ENCODE results near the gene OR13A1. TPM values are rescaled to one million over a fixed set of nuclear protein-coding genes. Genes with fewer than 3 reads are reported as not detected.
"Not testable (repeated sequence)": the region's sequence is repeated elsewhere in the genome, so short reads cannot be mapped to it uniquely, and the experiment has no call there.

The OR13A1 gene
- total RNA-seq, 1 donor from 2014 or later, result not detected

- H3K4me1 ChIP-seq, result no peaks in the 10 kb centered on the region
- no peaks in the 10 kb centered on the region for H3K36me3 ChIP-seq
- no peak for TF ChIP-seq CTCF (IDR thresholded peaks at IDR 0.05)
- no peak overlapping the region for H3K4me3 ChIP-seq
- intact Hi-C loops (cut with DNase I), result no loop called here
- no peaks in the 10 kb centered on the region for H3K27me3 ChIP-seq
- H3K27ac ChIP-seq, result no peak overlapping the region
- no peaks in the 10 kb centered on the region for H3K9me3 ChIP-seq
- no peak for DNase-seq (ENCODE audit: low spot score in 2 of 2)
These were observed 12.8 kb downstream of the OR13A1 start for GRCh38 chr10:45302573-45302972.

GRCh38 chr10:45298341-45298955, 17.0 kb downstream of the OR13A1 start:
- H3K27me3 ChIP-seq; H3K4me1 ChIP-seq; intact Hi-C loops (cut with DNase I); DNase-seq (ENCODE audit: low spot score in 2 of 2); H3K36me3 ChIP-seq; H3K9me3 ChIP-seq; H3K27ac ChIP-seq; H3K4me3 ChIP-seq: not testable (repeated sequence)

GRCh38 chr10:45294681-45295080, 20.7 kb downstream of the OR13A1 start:
- Histone ChIP-seq H3K9me3 (no peaks in the 10 kb centered on the region), H3K4me3 (no peak overlapping the region), H3K4me1 (no peaks in the 10 kb centered on the region), H3K36me3 (no peaks in the 10 kb centered on the region), H3K27ac (no peak overlapping the region), H3K27me3 (no peaks in the 10 kb centered on the region)
- DNase-seq (ENCODE audit: low spot score in 2 of 2), result no peak
- TF ChIP-seq CTCF (IDR thresholded peaks at IDR 0.05), result no peak
- intact Hi-C loops (cut with DNase I), result no loop called here

- H3K27me3 ChIP-seq, result no peaks in the 10 kb centered on the region
- no peak for DNase-seq (ENCODE audit: low spot score in 2 of 2)
- H3K4me3 ChIP-seq, result no peak overlapping the region
- no peak overlapping the region for H3K27ac ChIP-seq
- intact Hi-C loops (cut with DNase I), result no loop called here
- H3K9me3 ChIP-seq, result no peaks in the 10 kb centered on the region
- no peak for TF ChIP-seq CTCF (IDR thresholded peaks at IDR 0.05)
- no peaks in the 10 kb centered on the region for H3K4me1 ChIP-seq
- H3K36me3 ChIP-seq, result no peaks in the 10 kb centered on the region
These were observed 28.4 kb downstream of the OR13A1 start for GRCh38 chr10:45286980-45287379.

GRCh38 chr10:45282061-45282460, 33.3 kb downstream of the OR13A1 start:
- TF ChIP-seq CTCF (IDR thresholded peaks at IDR 0.05), result no peak
- Histone ChIP-seq H3K9me3 (no peaks in the 10 kb centered on the region), H3K27me3 (no peaks in the 10 kb centered on the region), H3K27ac (no peak overlapping the region), H3K36me3 (no peaks in the 10 kb centered on the region), H3K4me3 (no peak overlapping the region), H3K4me1 (no peaks in the 10 kb centered on the region)
- intact Hi-C loops (cut with DNase I), result no loop called here
- no peak for DNase-seq (ENCODE audit: low spot score in 2 of 2)

GRCh38 chr10:45280113-45280760, 35.2 kb downstream of the OR13A1 start:
- TF ChIP-seq CTCF (IDR thresholded peaks at IDR 0.05), result no peak
- H3K27ac ChIP-seq, result no peak overlapping the region
- no peaks in the 10 kb centered on the region for H3K9me3 ChIP-seq
- H3K36me3 ChIP-seq, result no peaks in the 10 kb centered on the region
- H3K4me3 ChIP-seq, result no peak overlapping the region
- no peaks in the 10 kb centered on the region for H3K4me1 ChIP-seq
- no peak for DNase-seq (ENCODE audit: low spot score in 2 of 2)
- intact Hi-C loops (cut with DNase I), result no loop called here
- no peaks in the 10 kb centered on the region for H3K27me3 ChIP-seq
